Type B pancreatic cell (in vitro differentiated cells): Measurements from ENCODE around the gene NACC2. TPM values are rescaled to one million over a fixed set of nuclear protein-coding genes. Genes with fewer than 3 reads are reported as not detected.

ENCODE experiments used
- DNase-seq: peaks from one replicate; pipeline ENCODE4 v3.0.0; 2021; ENCODE audit warnings: mixed read lengths; ENCODE audit not compliant: unreplicated experiment; ENCODE audit errors: extremely low spot score
- H3K27ac Mint-ChIP-seq: 2 replicates; pipeline ENCODE4 v1.8.0; 2021; ENCODE audit warnings: mild to moderate bottlenecking, mixed read lengths
- H3K27me3 Mint-ChIP-seq: 2 replicates; pipeline ENCODE4 v1.8.0; 2021; ENCODE audit warnings: mixed read lengths
- H3K36me3 Mint-ChIP-seq: 2 replicates; pipeline ENCODE4 v1.8.0; 2021; ENCODE audit warnings: mixed read lengths
- H3K4me1 Mint-ChIP-seq: one replicate; pipeline ENCODE4 v1.8.0; 2021; ENCODE audit warnings: mixed read lengths; ENCODE audit not compliant: unreplicated experiment
- H3K4me3 Mint-ChIP-seq: 2 replicates; pipeline ENCODE4 v1.8.0; 2021; ENCODE audit warnings: mild to moderate bottlenecking, mixed read lengths
- H3K9me3 Mint-ChIP-seq: 2 replicates; pipeline ENCODE4 v1.8.0; 2021; ENCODE audit warnings: mixed read lengths
- total RNA-seq: library from RNA; stranded (reverse); gene quantifications from 2 replicates; pipeline ENCODE4 v1.2.1, GENCODE V29; 2021; ENCODE audit warnings: low replicate concordance
- TF ChIP-seq, protein P1 (sequence below): fragments of 200-600 bp; sonication (generic); conservative IDR thresholded peaks from 2 replicates; pipeline ENCODE4 v1.5.0; 2021; ENCODE audit warnings: antibody characterized with exemption, mild to moderate bottlenecking

The NACC2 gene
- total RNA-seq, 1 donor from 2014 or later = 9.3 TPM

GRCh38 chr9:135993409-135993742 is 101.7 kb downstream of the NACC2 start:
- Mint-ChIP-seq H3K9me3 (no peaks in the 10 kb centered on the region), H3K4me1 (peaks cover 9% of the 10 kb centered on the region), H3K4me3 (no peak overlapping the region), H3K27ac (no peak overlapping the region), H3K27me3 (no peaks in the 10 kb centered on the region), H3K36me3 (no peaks in the 10 kb centered on the region)
- DNase-seq = no peak
- TF ChIP-seq, protein P1, sequence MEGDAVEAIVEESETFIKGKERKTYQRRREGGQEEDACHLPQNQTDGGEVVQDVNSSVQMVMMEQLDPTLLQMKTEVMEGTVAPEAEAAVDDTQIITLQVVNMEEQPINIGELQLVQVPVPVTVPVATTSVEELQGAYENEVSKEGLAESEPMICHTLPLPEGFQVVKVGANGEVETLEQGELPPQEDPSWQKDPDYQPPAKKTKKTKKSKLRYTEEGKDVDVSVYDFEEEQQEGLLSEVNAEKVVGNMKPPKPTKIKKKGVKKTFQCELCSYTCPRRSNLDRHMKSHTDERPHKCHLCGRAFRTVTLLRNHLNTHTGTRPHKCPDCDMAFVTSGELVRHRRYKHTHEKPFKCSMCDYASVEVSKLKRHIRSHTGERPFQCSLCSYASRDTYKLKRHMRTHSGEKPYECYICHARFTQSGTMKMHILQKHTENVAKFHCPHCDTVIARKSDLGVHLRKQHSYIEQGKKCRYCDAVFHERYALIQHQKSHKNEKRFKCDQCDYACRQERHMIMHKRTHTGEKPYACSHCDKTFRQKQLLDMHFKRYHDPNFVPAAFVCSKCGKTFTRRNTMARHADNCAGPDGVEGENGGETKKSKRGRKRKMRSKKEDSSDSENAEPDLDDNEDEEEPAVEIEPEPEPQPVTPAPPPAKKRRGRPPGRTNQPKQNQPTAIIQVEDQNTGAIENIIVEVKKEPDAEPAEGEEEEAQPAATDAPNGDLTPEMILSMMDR = no peak

DNA sequence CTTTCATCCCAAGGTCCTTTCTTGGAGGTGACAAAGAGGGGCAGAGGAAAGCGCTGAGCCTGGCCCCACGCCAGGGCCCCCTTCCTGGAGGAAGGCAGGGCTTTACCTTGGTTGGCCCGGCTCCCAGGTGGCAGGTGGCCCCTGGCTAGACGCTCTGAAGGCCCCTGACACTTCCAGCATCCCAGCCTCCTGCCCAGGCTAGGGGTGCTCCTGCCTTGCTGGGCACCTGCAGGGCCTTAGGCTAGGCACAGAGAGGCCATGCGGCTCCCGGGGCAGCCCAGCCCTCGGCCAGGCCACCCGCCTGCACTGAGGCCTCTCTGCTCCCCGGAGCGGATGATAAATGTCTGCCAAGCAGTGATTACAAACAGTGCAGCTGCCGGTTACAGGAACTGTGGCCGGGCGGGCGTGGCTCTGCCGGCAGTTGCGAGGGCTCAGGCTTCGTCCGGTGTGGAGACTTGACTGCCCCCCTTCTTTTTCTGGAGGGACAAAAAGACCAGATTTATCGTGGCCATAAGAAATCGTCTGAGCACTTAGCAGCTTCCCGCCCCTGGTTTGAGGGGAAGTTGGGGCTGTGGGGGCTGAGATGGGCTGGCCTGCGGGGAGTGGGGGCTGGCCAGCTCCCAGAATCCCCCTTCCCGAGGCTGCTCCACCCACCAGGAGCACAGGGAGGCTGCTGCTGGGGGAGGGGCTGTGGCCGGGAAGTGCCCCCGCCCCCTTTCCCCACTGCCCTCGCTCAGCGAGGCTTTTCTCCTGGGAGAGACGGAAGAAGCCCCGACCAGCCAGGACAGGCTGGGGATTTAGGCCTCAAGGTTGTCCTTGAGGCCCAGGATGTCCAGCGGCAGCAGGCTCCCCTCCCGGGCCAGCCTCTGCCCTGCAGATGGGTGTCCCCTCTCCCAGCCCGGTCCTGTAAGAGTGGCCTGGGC is 102.3 kb downstream of the NACC2 start:
- H3K4me1 Mint-ChIP-seq = peaks cover 9% of the 10 kb centered on the region
- TF ChIP-seq, protein P1 = no peak
- H3K4me3 Mint-ChIP-seq = peak overlapping the region; percentile 78
- H3K36me3 Mint-ChIP-seq = no peaks in the 10 kb centered on the region
- H3K9me3 Mint-ChIP-seq = no peaks in the 10 kb centered on the region
- no peak overlapping the region for H3K27ac Mint-ChIP-seq
- DNase-seq = no peak
- H3K27me3 Mint-ChIP-seq = no peaks in the 10 kb centered on the region

- no peak for DNase-seq
- no peaks in the 10 kb centered on the region for H3K9me3 Mint-ChIP-seq
- peak overlapping the region; percentile 11 for H3K4me3 Mint-ChIP-seq
- H3K36me3 Mint-ChIP-seq = no peaks in the 10 kb centered on the region
- TF ChIP-seq, protein P1 = no peak
- H3K27me3 Mint-ChIP-seq = no peaks in the 10 kb centered on the region
- peaks cover 9% of the 10 kb centered on the region for H3K4me1 Mint-ChIP-seq
- H3K27ac Mint-ChIP-seq = no peak overlapping the region
Measured at GRCh38 chr9:135991771-135992170, 103.3 kb downstream of the NACC2 start.

GRCh38 chr9:135990468-135991429 is 104.3 kb downstream of the NACC2 start:
- DNase-seq = no peak
- no peak overlapping the region for H3K27ac Mint-ChIP-seq

More at GRCh38 chr9:135990468-135991429, 104.3 kb downstream of the NACC2 start:
- TF ChIP-seq, protein P1 = no peak
- Mint-ChIP-seq H3K36me3 (no peaks in the 10 kb centered on the region), H3K4me3 (no peak overlapping the region), H3K4me1 (peaks cover 9% of the 10 kb centered on the region), H3K27me3 (no peaks in the 10 kb centered on the region), H3K9me3 (no peaks in the 10 kb centered on the region)
